Fibroblast of villous mesenchyme (primary cell): ENCODE results near the gene PHF12. TPM values are rescaled to one million over a fixed set of nuclear protein-coding genes. Genes with fewer than 3 reads are reported as not detected.

Source experiments
- DNase-seq: peaks from one replicate; pipeline ENCODE4 v3.0.0-alpha.2; 2010; ENCODE audit warnings: low read depth
- H3K4me3 ChIP-seq: 2 replicates; pipeline ENCODE4 v1.5.1; 2011; ENCODE audit warnings: low read depth, mild to moderate bottlenecking, low read length
- CTCF ChIP-seq: IDR thresholded peaks from 2 replicates; pipeline ENCODE4 v1.5.1; 2012; ENCODE audit warnings: low read depth, mild to moderate bottlenecking, low read length; ENCODE audit not compliant: insufficient read depth
- total RNA-seq: library from RNA; depleted of rRNA; stranded (reverse); fragments of >200 nt; gene quantifications from 2 replicates; pipeline ENCODE4 v1.2.3, GENCODE V29; 2012

Gene PHF12
- total RNA-seq, 1 donor = 22.5 TPM

- no peak for TF ChIP-seq CTCF
- no peak overlapping the region for H3K4me3 ChIP-seq
- no peak for DNase-seq
Measured at GRCh38 chr17:28992625-28993600, 41.6 kb upstream of the PHF12 start.

- no peak overlapping the region for H3K4me3 ChIP-seq
- no peak for DNase-seq
Measured at GRCh38 chr17:28992185-28992584, 40.9 kb upstream of the PHF12 start.

DNA sequence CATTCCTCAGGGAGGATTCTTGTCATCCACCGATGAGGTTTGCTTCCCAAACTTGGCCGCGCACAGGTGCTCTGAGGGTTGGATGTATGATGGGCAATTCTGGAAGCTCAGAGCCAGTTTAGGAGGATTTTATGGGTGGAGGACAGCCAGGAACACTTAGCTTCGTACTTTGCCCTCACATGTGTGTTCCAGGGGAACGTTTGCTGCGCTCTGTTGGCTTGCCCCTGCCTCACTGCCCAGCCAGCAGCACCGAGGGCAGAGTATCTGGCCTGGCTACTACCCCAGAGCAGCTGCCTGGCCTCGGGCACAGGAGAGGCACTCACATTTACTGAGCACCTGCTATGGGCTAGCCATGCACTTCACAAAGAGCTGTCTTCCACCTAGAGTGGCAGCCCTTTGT, 40.5 kb upstream of the PHF12 start:
- no peak overlapping the region for H3K4me3 ChIP-seq
- no peak for TF ChIP-seq CTCF
- DNase-seq = no peak

More at GRCh38 chr17:28992185-28992584, 40.9 kb upstream of the PHF12 start:
- TF ChIP-seq CTCF = no peak

DNA sequence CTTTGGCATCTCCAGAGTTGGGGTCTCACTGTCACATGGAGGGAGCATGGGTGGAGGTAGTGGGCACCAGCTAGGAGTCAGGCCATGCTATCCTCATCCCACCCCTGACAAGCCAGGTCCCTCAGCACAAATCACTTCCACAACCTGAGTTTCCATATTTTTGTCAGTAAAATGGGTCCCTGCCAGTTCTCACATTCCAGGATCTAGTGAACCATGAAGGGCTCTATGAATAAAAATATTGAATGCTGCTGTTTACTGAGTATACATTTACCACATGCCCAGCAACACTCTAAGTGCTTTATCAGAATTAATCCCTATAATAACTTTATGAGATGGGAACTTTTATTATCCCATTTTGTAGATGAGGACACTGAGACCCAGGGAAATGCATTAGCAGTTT, 37.7 kb upstream of the PHF12 start:
- H3K4me3 ChIP-seq = no peak overlapping the region
- TF ChIP-seq CTCF = no peak

GRCh38 chr17:28988475-28988874, 37.2 kb upstream of the PHF12 start:
- no peak for DNase-seq
- no peak for TF ChIP-seq CTCF
- no peak overlapping the region for H3K4me3 ChIP-seq

More for the DNA sequence above, 37.7 kb upstream of the PHF12 start:
- no peak for DNase-seq

GRCh38 chr17:28986714-28987655, 35.7 kb upstream of the PHF12 start:
- no peak overlapping the region for H3K4me3 ChIP-seq
- TF ChIP-seq CTCF = no peak
- DNase-seq = no peak
